GM12874 (cell line): Measurements from ENCODE around the gene KIFC3.

Experiments
- CTCF ChIP-seq: IDR thresholded peaks from 2 replicates; pipeline ENCODE4 v1.5.1; 2011; ENCODE audit warnings: low read depth, mild to moderate bottlenecking, control low read depth, low read length, moderate library complexity; ENCODE audit not compliant: insufficient read depth

KIFC3 gene

DNA sequence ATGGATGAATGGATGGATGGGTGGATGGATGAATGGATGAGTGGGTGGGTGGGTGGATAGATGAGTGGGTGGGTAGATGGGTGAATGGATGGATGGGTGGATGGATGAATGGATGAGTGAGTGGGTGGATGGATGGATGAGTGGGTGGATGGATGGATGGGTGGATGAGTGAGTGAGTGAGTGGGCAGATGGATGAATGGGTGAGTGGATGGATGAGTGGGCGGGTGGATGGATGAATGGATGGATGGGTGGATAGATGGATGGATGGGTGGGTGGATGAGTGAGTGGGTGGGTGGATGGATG, 73.2 kb downstream of the KIFC3 start:
- TF ChIP-seq CTCF = no peak

DNA sequence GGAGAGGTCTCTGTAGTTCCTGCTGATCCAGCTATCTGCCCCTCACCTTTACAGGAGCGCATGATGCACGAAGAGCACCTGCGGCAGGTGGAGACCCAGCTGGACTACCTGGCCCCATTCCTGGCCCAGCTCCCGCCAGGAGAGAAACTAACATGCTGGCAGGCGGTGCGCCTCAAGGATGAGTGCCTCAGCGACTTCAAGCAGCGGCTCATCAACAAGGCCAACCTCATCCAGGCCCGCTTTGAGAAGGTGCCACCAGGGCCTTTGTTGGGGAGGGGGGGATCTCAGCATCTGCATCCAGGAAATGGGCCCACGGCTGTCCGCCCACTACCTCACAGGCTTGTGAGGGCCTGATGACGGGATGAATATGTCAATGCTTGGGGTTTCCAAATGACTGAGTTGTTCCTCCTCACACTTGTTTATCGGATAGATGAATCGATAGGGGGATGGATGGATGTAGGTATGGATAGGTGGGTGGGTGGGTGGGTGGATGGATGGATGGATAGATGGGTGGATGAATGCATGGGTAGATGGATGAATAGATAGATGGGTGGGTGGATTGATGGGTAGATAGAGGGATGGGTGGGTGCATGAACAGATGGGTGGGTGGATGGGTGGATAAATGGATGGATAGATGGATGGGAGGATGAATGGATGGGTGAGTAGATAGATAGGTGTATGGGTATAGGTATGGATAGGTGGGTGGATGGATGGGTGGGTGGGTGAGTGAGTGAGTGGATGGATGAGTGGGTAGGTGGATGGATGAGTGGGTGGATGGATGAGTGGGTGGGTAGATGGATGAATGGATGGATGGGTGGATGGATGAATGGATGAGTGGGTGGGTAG, 73.7 kb downstream of the KIFC3 start:
- no peak for TF ChIP-seq CTCF

DNA sequence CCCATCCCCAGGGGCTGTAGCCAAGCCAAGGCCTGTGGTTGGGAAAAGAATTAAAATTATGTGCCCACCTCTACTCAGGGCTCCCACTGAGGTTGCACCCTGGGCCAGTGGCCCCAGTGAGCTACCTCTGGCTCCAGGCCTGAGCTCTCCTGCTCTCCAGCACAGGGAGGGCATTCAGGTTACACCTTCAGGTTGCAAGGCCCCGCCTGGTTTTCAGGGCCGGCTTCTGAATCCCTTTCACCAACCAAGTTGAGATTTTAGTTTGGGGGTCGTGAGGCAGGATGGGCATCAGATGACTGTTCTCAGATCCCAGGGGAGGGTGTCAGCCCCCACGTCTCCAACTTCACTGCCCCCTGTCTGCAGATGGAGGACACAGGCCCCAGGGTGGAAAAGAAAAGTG, 74.7 kb downstream of the KIFC3 start:
- no peak for TF ChIP-seq CTCF

DNA sequence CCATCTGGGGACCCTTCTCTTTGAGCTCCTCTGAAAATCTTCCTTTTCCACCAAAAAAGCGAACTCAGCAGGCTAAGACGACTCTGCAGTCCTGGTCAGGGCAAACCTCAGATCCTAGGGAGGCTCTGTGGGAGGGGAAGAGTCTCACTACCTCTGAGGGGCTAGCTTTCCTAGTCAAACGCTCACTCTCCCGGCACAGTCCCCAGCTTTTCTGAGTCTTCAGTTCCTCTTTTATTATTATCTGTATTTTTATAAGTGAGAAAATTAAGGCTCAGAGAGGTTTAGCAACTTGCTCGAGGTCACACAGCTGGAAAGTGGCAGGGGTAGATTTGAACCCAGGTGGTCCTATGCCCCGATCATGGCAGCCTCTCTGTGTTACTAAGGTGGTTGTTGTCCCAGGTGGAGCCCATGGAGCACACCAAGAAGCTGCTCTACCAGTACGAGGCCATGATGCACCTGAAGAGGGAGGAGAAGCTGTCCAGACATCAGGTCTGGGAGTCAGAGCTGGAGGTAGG, 75.8 kb downstream of the KIFC3 start:
- TF ChIP-seq CTCF = no peak

DNA sequence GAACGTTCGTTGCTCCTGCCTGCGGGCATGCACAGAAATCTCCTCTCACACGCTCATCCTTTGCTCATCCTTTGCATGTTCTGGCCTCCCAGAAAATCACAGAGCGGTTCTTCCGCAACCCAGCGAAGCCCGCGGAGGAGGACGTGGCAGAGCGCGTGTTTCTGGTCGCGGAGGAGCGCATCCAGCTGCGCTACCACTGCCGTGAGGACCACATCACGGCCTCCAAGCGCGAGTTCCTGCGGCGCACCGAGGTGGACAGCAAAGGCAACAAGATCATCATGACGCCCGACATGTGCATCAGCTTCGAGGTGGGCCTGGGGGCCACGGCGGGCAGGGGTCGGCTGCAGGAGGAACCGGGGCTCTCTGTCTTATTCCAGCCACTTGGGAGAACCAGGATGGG, 76.3 kb downstream of the KIFC3 start:
- TF ChIP-seq CTCF = no peak

DNA sequence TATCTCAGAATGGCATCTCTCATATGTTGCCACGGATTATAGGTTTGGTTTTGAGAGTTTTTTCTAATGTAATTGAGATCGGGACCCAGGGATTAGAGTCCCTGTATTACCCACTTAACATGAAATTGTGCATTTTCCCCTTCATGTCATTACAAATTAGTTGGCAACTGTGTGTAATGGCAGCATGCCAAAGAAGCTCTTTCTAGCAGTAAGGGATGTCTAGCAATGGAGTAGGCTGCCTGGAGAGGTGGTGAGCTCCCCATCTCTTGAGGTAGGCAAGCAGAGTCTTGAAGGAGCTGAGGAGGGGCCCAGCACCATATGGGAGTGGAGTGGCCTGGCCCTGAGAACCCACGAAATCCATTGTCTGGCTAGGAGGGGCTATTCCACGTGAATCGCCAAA, 76.7 kb downstream of the KIFC3 start:
- no peak for TF ChIP-seq CTCF

- TF ChIP-seq CTCF = no peak
Measured at GRCh38 chr16:57725151-57725550, 77.1 kb downstream of the KIFC3 start.

DNA sequence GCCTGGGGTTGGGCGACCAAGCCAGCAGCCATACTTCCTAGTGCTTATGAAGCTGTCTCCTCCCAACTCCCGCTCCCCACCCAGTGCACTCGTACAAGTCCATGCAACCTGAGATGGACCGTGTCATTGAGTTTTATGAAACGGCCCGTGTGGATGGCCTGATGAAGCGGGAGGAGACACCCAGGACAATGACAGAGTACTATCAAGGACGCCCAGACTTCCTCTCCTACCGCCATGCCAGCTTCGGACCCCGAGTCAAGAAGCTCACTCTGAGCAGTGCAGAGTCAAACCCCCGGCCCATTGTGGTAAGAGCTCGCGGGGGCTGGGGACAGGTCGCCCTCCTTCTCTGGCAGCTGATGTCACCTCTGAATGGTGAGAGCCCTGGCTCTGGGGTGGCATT, 77.8 kb downstream of the KIFC3 start:
- TF ChIP-seq CTCF = no peak
